Fibroblast of lung (primary cell): ENCODE results near the gene MAT2B. TPM values are rescaled to one million over a fixed set of nuclear protein-coding genes. Genes with fewer than 3 reads are reported as not detected.

Source experiments
- DNase-seq, 2 donors: peaks; one replicate each; pipeline versions ENCODE4 v3.0.0 to v3.0.0-alpha.2; 2010; ENCODE audit warnings: low read depth in 2 of 2
- H2AFZ ChIP-seq: 2 replicates; pipeline ENCODE4 v1.5.1; 2012; ENCODE audit warnings: low read length, control low read depth, inconsistent platforms
- H3K27ac ChIP-seq: 2 replicates; pipeline ENCODE4 v1.5.1; 2011; ENCODE audit warnings: low read length, control low read depth; ENCODE audit not compliant: insufficient read depth
- H3K27me3 ChIP-seq: 2 replicates; pipeline ENCODE4 v1.5.1; 2011; ENCODE audit warnings: mild to moderate bottlenecking, low read length; ENCODE audit not compliant: control insufficient read depth, insufficient read depth
- H3K36me3 ChIP-seq: 2 replicates; pipeline ENCODE4 v1.5.1; 2011; ENCODE audit warnings: low read length; ENCODE audit not compliant: control insufficient read depth, insufficient read depth
- H3K4me1 ChIP-seq: 2 replicates; pipeline ENCODE4 v1.5.1; 2011; ENCODE audit warnings: low read length; ENCODE audit not compliant: control insufficient read depth, insufficient read depth; ENCODE audit errors: extremely low read depth
- H3K4me2 ChIP-seq: 2 replicates; pipeline ENCODE4 v1.5.1; 2011; ENCODE audit warnings: low read length, control low read depth; ENCODE audit not compliant: insufficient read depth; ENCODE audit errors: extremely low read depth
- H3K4me3 ChIP-seq, 4 experiments: fragments of 200-600 bp in 1 of 4; sonication (generic) in 1 of 4; replicated peaks in 1 of 4; 2 replicates each; pipeline ENCODE4 v1.5.1; 2011 to 2016; ENCODE audit warnings: low read length in 4 of 4, low read depth in 3 of 4, mild to moderate bottlenecking in 3 of 4, control low read depth in 2 of 4, inconsistent platforms in 1 of 4, mixed read lengths in 1 of 4; ENCODE audit not compliant: insufficient read depth in 1 of 4; ENCODE audit errors: control extremely low read depth in 1 of 4
- H3K79me2 ChIP-seq: 2 replicates; pipeline ENCODE4 v1.5.1; 2012; ENCODE audit warnings: mild to moderate bottlenecking, low read length, inconsistent platforms; ENCODE audit not compliant: control insufficient read depth, insufficient read depth
- H3K9ac ChIP-seq: 2 replicates; pipeline ENCODE4 v1.5.1; 2011; ENCODE audit warnings: mild to moderate bottlenecking, low read length, control low read depth; ENCODE audit not compliant: insufficient read depth
- H3K9me3 ChIP-seq: 2 replicates; pipeline ENCODE4 v1.5.1; 2012; ENCODE audit warnings: low read depth, low read length; ENCODE audit not compliant: control insufficient read depth, insufficient read depth
- H4K20me1 ChIP-seq: 2 replicates; pipeline ENCODE4 v1.5.1; 2011; ENCODE audit warnings: low read length; ENCODE audit not compliant: control insufficient read depth, insufficient read depth; ENCODE audit errors: extremely low read depth
- EZH2 ChIP-seq: IDR thresholded peaks from 2 replicates; pipeline ENCODE4 v1.5.1; 2012; ENCODE audit warnings: low read length, control low read depth, mild to moderate bottlenecking; ENCODE audit errors: missing control alignments
- polyA plus RNA-seq, 2 donors: library from polyadenylated mRNA; depleted of rRNA in 1 of 2; stranded (reverse) in 1 of 2; unstranded in 1 of 2; fragments of >200 nt; gene quantifications; 2 replicates each; pipeline ENCODE4 v1.2.1, GENCODE V29; 2011 to 2012; ENCODE audit warnings: missing spikeins in 1 of 2
- total RNA-seq: library from RNA; depleted of rRNA; stranded (reverse); fragments of >200 nt; gene quantifications from 2 replicates; pipeline ENCODE4 v1.2.1, GENCODE V29; 2014
- TF ChIP-seq, protein P1 (sequence below), 2 donors: IDR thresholded peaks in 1 of 2; conservative IDR thresholded peaks in 1 of 2; 1 replicate in 1 of 2; 2 replicates in 1 of 2; pipeline ENCODE4 v1.5.1; 2011 to 2012; ENCODE audit warnings: low read length in 2 of 2, control low read depth in 1 of 2, inconsistent platforms in 1 of 2, low read depth in 1 of 2, mild to moderate bottlenecking in 1 of 2

Gene MAT2B
- total and polyA plus RNA-seq, 2 donors (not counting 1 experiment from before 2014, with no cell fraction given): 93.6 to 136 TPM

DNA sequence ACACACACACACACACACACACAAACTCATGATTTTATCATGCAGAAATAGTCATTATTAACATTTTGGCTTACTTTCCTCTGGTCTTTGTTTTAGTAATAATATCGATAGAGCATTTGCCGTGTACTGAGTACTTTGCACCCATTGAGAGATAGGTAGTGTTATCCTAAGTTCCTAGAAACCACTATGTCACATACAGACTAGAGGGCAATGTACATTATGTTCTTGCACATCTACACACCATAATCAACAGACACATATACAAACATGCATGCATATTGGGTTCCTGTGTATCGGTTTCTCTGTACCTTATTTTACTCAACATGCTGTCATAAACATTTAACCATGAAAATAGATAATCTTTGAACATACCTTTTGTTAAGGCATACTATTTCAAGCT lies 45.7 kb downstream of the MAT2B start:
- Histone ChIP-seq H3K9me3 (no peaks in the 10 kb centered on the region), H4K20me1 (no peaks in the 10 kb centered on the region), H3K27ac (no peak overlapping the region), H3K9ac (no peak overlapping the region), H3K4me2 (no peak overlapping the region), H3K27me3 (no peaks in the 10 kb centered on the region), H2AFZ (no peak overlapping the region), H3K36me3 (no peaks in the 10 kb centered on the region), H3K4me1 (no peaks in the 10 kb centered on the region), H3K4me3 (no peak overlapping the region), H3K79me2 (no peaks in the 10 kb centered on the region)
- DNase-seq: no peak
- TF ChIP-seq, protein P1, sequence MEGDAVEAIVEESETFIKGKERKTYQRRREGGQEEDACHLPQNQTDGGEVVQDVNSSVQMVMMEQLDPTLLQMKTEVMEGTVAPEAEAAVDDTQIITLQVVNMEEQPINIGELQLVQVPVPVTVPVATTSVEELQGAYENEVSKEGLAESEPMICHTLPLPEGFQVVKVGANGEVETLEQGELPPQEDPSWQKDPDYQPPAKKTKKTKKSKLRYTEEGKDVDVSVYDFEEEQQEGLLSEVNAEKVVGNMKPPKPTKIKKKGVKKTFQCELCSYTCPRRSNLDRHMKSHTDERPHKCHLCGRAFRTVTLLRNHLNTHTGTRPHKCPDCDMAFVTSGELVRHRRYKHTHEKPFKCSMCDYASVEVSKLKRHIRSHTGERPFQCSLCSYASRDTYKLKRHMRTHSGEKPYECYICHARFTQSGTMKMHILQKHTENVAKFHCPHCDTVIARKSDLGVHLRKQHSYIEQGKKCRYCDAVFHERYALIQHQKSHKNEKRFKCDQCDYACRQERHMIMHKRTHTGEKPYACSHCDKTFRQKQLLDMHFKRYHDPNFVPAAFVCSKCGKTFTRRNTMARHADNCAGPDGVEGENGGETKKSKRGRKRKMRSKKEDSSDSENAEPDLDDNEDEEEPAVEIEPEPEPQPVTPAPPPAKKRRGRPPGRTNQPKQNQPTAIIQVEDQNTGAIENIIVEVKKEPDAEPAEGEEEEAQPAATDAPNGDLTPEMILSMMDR (conservative IDR thresholded peaks at IDR 0.05 in 1 of 2, IDR thresholded peaks at IDR 0.05 in 1 of 2; ENCODE audit: low read depth in 1 of 2, low read length in 2 of 2): no peak
- no peak for TF ChIP-seq EZH2

DNA sequence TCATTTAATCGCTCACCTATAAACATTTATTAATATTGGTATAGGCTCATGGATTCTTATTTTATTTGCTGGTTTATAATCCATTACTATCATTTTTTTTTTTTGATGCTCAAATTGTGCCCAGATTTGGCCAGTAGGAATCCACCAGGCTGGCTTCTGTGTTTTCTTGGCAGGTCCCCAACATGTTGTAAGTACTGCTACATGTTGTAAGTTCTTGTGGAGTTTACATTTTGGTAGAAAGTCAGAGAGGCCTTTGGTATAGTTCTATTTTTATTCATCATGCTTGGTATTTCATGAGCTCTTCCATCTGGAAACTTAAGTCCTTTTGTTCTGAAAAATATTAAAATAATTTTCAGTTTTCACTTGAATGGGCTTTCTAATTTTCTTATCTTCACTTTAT lies 47.1 kb downstream of the MAT2B start:
- TF ChIP-seq EZH2: no peak
- TF ChIP-seq, protein P1 (conservative IDR thresholded peaks at IDR 0.05 in 1 of 2, IDR thresholded peaks at IDR 0.05 in 1 of 2; ENCODE audit: low read depth in 1 of 2, low read length in 2 of 2): no peak
- H2AFZ ChIP-seq: no peak overlapping the region
- DNase-seq: peak in 1 of 2 donors; percentile 88
- no peaks in the 10 kb centered on the region for H3K79me2 ChIP-seq
- H3K4me2 ChIP-seq: no peak overlapping the region
- H3K36me3 ChIP-seq: no peaks in the 10 kb centered on the region
- no peak overlapping the region for H3K4me3 ChIP-seq
- no peak overlapping the region for H3K27ac ChIP-seq
- no peak overlapping the region for H3K9ac ChIP-seq
- H4K20me1 ChIP-seq: no peaks in the 10 kb centered on the region
- no peaks in the 10 kb centered on the region for H3K27me3 ChIP-seq
- no peaks in the 10 kb centered on the region for H3K9me3 ChIP-seq
- H3K4me1 ChIP-seq: no peaks in the 10 kb centered on the region

DNA sequence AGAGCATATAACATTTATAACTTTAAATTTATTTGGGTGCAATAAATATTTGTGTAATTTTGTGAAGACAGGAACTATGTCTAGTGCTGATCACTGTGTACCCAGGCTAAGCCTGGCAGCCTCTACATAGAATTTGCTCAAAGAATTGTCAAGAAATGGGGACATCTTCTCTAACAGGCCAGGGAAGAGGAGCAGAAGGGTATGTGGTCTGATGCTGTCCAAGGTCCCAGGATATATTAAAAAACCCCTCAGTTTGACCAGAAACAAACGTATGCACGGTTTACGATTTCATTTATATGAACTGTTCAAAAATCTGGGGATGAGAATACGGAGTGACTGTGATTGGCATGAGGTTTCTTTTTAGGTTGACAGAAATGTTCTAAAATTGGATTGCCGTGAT lies 55.9 kb downstream of the MAT2B start:
- no peaks in the 10 kb centered on the region for H4K20me1 ChIP-seq
- H3K27me3 ChIP-seq: no peaks in the 10 kb centered on the region
- H3K27ac ChIP-seq: no peak overlapping the region
- no peaks in the 10 kb centered on the region for H3K79me2 ChIP-seq
- no peak overlapping the region for H3K9ac ChIP-seq
- H3K4me2 ChIP-seq: no peak overlapping the region
- H3K36me3 ChIP-seq: no peaks in the 10 kb centered on the region
- no peak overlapping the region for H2AFZ ChIP-seq
- no peaks in the 10 kb centered on the region for H3K9me3 ChIP-seq
- DNase-seq: no peak
- H3K4me3 ChIP-seq: no peak overlapping the region
- TF ChIP-seq, protein P1 (conservative IDR thresholded peaks at IDR 0.05 in 1 of 2, IDR thresholded peaks at IDR 0.05 in 1 of 2; ENCODE audit: low read depth in 1 of 2, low read length in 2 of 2): no peak
- TF ChIP-seq EZH2: no peak
- peaks cover 4% of the 10 kb centered on the region for H3K4me1 ChIP-seq
